NT2/D1 (cell line): Measurements from ENCODE around the gene PLAAT3.

Experiments
- SUZ12 ChIP-seq: IDR thresholded peaks from 2 replicates; pipeline ENCODE4 v1.6.1; 2011; ENCODE audit not compliant: insufficient read length, insufficient read depth; ENCODE audit errors: extremely low read depth
- YY1 ChIP-seq: IDR thresholded peaks from 2 replicates; pipeline ENCODE4 v1.6.1; 2011; ENCODE audit not compliant: insufficient read length, insufficient read depth
- ZNF274 ChIP-seq: IDR thresholded peaks from 2 replicates; pipeline ENCODE4 v1.6.1; 2011; ENCODE audit warnings: mild to moderate bottlenecking, low read depth, low read length

DNA sequence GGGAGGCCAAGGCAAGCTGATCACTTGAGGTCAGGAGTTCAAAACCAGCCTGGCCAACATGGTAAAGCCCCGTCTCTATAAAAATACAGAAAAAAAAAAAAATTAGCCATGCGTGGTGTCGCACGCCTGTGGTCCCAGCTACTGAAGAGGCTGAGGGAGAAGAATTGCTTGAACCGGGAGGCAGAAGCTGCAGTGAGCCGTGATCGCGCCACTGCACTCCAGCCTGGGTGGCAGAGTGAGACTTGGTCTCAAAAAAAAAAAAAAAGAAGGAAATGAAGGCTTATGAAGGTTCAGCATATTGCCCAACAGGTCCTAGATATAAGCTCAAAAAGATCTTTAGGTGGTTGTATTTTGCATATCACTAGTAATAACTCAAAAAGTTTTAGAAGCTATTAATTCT, 46.7 kb upstream of the PLAAT3 start:
- no peak for TF ChIP-seq YY1
- no peak for TF ChIP-seq ZNF274
- no peak for TF ChIP-seq SUZ12
